D721Med (cell line): ENCODE data around the gene FOXP4.

Experiments used
- DNase-seq: peaks from one replicate; pipeline ENCODE4 v3.0.0; 2011; ENCODE audit warnings: low spot score; ENCODE audit not compliant: insufficient read length
- FAIRE-seq: peaks from 2 replicates; lab custom pipeline; 2011; peaks lifted over from hg19 to GRCh38; lab: Jason Lieb, UNC
- TF ChIP-seq, protein P1 (sequence below): IDR thresholded peaks from 2 replicates; pipeline ENCODE4 v1.5.1; 2012; ENCODE audit warnings: mild to moderate bottlenecking, control low read depth; ENCODE audit not compliant: insufficient read depth; ENCODE audit errors: missing control alignments

Gene FOXP4

DNA sequence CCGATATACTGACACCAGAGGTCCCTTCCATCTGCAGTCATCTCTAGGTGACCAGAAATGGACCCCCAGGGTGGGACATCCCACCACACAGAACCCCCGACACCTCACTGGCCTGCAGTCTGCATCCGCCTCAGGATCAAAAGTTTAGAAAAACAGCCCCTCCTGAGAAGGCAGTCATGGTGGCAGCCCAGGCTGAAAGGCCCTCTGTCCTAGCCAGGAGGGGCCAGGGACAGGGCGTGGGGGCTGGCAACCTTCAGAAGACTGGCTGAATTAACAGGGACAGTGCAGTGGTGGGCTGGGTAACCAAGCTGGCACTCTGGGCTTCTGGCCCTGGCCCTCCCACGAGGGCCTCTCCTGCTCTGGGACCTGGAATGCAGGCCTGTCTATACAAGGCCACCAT, 57.8 kb downstream of the FOXP4 start:
- TF ChIP-seq, protein P1, sequence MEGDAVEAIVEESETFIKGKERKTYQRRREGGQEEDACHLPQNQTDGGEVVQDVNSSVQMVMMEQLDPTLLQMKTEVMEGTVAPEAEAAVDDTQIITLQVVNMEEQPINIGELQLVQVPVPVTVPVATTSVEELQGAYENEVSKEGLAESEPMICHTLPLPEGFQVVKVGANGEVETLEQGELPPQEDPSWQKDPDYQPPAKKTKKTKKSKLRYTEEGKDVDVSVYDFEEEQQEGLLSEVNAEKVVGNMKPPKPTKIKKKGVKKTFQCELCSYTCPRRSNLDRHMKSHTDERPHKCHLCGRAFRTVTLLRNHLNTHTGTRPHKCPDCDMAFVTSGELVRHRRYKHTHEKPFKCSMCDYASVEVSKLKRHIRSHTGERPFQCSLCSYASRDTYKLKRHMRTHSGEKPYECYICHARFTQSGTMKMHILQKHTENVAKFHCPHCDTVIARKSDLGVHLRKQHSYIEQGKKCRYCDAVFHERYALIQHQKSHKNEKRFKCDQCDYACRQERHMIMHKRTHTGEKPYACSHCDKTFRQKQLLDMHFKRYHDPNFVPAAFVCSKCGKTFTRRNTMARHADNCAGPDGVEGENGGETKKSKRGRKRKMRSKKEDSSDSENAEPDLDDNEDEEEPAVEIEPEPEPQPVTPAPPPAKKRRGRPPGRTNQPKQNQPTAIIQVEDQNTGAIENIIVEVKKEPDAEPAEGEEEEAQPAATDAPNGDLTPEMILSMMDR: no peak
- no peak for FAIRE-seq
- no peak for DNase-seq

DNA sequence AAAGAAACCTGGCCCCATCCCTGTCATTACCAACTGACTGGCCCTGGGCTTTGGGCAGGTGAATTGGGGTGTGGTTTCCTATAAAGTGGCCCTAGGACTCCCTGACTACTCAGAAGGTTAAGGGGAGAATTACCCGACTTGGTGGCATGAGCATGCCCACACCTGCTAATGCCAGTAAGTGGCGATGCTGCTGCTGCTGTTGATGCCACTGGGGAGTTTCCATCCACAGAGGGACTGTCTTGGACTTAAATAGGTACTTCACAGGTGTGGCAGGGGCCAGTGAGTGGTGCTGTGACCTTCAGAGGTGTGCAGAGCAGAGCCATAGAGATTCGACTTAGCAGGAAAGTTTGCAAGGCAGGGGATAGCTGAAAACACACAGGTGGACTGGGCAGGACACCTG, 59.5 kb downstream of the FOXP4 start:
- TF ChIP-seq, protein P1: no peak
- FAIRE-seq (no peak), DNase-seq (no peak)

DNA sequence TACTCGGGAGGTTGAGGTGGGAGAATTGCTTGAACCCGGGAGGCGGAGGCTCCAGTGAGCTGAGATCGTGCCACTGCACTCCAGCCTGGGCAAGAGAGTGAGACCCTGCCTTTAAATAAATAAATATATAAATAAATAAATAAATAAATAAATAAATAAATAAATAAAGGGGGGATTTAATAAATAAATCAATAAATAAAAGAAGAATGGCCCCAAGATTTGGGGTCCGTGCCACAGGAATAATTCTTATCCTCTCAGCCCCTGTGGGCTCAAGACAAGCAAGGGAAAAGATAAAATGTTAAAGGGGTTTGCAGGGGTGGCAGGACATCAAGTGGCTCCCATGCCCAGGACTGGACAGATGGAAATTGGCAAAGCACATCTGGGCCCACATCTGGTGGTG, 60.9 kb downstream of the FOXP4 start:
- FAIRE-seq: no peak
- TF ChIP-seq, protein P1: no peak
- no peak for DNase-seq

DNA sequence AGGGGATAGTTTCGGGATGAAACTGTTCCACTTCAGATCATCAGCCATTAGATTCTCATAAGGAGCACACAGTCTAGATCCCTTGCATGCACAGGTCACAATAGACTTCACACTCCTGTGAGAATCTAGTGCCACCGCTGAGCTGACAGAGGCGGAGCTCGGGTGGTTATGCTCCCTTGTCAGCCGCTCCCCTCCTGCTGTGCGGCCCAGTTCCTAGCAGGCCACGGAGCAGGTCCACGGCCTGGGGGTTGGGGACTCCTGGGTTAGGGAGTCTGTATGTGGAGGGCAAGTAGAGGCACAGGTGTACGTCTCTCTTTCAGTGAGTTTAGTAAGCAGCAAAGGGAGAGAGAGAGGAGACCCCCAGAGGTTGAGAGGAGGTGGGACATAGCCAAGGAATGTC, 61.6 kb downstream of the FOXP4 start:
- TF ChIP-seq, protein P1: no peak
- DNase-seq: no peak
- no peak for FAIRE-seq

DNA sequence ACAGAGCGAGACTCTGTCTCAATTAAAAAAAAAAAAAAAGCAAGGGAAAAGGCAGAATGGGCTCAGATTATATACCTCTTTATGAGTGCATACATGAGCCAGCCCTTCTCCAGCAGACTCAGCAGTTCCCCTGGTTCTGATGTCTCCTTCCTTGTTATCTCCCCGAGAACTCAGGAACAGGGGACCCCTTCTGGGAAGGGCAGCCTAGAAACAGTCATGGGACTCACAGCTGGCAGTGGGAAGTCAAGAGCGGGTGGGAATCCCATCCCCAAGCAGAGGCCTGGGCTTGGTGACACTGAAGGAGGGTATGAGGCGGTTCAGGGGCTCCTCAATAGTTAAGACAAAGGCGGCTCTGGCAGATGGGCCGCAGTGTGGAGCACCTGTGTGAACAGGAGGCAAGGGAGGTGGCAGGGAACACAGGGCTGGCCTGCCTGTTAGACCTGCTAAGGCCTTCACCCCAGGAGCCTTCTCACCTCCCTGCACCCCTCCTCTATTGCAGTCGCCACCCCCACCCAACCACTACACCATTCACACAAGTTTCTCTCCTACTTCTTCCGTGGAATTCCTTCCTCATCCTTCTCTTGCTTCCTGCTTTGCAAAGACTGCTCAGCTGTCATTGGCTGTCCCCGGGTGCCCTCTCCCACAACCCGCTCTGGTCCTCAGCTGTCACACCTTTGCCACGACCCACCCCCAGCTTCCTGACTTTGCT, 62.4 kb downstream of the FOXP4 start:
- TF ChIP-seq, protein P1: no peak
- no peak for DNase-seq
- FAIRE-seq: no peak

DNA sequence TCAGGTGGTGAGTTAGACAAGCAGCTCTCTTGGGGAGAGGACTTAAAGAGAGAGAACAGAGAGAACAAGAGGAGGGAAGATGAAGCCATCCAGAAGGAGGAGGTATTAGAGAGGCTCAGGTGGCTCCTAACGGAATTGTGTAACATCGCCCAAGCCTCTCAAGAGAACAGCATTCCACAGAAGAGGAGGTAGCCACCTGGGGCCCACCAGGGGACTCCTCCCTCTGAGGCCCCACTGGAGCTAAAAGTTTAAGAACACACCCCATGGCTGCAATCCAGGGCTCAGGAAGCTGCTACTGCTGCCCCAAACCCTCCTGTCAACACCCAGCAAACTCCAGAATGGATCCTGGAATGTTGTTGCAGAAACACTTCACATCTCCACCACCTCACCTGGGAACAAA, 68.5 kb downstream of the FOXP4 start:
- TF ChIP-seq, protein P1: no peak

DNA sequence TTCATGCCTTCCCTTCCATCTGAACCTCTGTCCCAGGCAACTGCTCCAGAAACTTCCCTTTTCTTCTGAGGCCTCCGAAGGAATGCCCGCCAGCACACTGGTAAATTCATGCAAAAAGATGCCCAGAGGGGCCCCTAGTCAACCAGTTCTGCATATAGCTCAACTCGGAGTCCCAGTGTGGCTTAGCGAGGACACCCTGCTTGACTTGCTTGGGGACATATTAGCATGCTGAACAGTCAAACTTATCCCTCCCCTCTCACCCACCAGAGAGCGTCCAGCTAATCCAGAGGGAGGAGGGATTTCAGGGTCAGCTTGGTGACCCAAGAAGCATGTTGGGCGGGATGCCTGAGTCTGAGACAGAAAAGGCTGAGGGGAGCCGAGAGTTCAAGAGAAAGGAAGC, 69.1 kb downstream of the FOXP4 start:
- no peak for DNase-seq
- TF ChIP-seq, protein P1: no peak
- no peak for FAIRE-seq

More for the DNA sequence above, 68.5 kb downstream of the FOXP4 start:
- FAIRE-seq: no peak
- no peak for DNase-seq
